Left forelimb (tissue), 1 donor: ENCODE data around the gene JAKMIP1.

ENCODE experiments used
- DNase-seq: peaks from one replicate; pipeline ENCODE4 v3.0.0-alpha.2; 2018; ENCODE audit warnings: low spot score

JAKMIP1 gene

GRCh38 chr4:5992171-5992827 lies 208.1 kb downstream of the JAKMIP1 start:
- peak; percentile 59 for DNase-seq

DNA sequence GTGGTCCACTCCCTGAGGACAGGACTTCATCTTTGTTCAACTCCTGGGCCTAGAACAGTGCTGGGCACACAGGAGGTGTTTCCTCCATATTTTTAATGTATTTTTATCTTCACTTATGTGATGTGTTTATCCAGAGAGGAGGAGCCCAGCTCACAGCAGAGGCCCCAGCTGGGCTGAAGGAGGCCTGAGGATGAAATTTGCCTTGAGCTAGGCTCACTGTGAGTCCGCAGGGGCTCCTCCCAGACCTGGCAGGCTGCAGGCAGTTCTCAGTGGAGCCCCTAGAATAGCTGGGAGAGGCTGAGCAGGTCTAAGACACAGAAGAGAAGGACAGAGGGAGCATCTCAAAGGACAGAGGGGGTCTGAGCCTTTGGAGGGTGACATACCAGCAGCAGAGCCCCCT lies 208.9 kb downstream of the JAKMIP1 start:
- DNase-seq = peak; percentile 30

GRCh38 chr4:5990446-5991160 lies 209.7 kb downstream of the JAKMIP1 start:
- DNase-seq = peak; percentile 38

- DNase-seq = peak; percentile 42
These were observed 210.8 kb downstream of the JAKMIP1 start for GRCh38 chr4:5989236-5990225.

DNA sequence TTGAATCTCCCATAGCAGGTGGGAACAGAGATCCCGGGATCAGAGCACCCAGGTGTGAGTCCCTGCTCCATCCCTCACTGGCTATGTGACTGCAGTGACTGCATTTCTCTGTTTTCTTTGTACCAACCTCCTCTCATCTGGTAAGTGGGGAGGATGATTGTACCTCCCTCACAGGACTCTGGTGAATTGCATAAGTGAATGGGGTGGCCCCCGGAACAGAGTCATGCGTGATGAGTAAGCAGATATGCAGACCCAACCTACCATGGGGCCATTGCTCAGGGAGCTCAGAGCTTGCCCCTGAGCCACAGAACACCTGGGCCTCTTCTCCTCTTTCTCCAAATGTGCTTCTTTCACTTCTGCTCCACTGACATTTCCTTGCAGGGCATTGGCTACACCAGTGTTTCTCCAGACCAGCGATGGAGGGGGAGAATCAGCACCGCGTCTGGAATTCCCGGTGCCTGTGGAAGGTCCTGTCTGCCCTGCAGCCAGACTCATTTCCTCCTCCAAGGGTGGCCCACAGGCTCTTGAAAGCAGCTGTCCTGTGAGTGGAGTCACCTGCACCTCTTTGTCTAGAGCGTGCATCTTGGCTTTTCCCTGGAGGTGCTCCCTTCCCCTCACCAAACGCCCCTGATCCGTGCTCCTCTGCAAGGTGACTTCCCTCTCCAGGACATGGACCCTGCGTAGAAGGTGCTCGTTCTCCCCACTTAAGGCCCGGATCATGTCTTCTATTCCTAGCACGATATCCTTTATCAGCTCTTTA lies 212.1 kb downstream of the JAKMIP1 start:
- DNase-seq = peak; percentile 18

GRCh38 chr4:5984843-5985242 lies 215.5 kb downstream of the JAKMIP1 start:
- no peak for DNase-seq

GRCh38 chr4:5982156-5982973 lies 218.0 kb downstream of the JAKMIP1 start:
- DNase-seq = peak; percentile 48

GRCh38 chr4:5980436-5981155 lies 219.8 kb downstream of the JAKMIP1 start:
- DNase-seq = peak; percentile 51

- peak; percentile 46 for DNase-seq
These were observed 220.4 kb downstream of the JAKMIP1 start for GRCh38 chr4:5979981-5980380.

DNA sequence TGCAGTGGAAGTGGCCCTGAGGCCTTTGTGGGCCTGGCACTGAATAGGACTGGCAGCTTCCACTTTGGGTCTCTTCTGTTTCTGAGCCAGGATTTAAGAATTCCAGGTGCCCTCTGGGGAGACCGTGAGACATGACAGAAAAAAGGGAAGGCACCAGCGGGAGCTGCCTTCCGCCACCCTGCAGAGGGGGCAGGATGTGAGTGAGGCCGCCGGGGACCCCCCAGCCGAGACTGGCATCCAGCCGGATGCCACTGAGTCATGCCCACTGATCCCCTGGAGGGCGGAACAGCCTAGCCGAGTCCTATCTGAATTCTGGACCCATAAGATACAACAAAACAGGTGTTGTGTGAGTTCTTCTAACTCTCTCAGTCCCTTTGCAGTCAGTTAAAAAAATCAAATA lies 223.4 kb downstream of the JAKMIP1 start:
- DNase-seq = peak; percentile 42

- peak; percentile 14 for DNase-seq
These were observed 223.9 kb downstream of the JAKMIP1 start for GRCh38 chr4:5976431-5976830.
